HEK293T (cell line): ENCODE measurements around the gene PTCRA.

ENCODE experiments used
- CTCF ChIA-PET: fragments of 350-600 bp; formaldehyde crosslinking; extraction: SDS; loops from one replicate; lab custom pipeline; 2021; ENCODE audit warnings: antibody characterized with exemption, inconsistent platforms; lab: Yijun Ruan, JAX
- POLR2A ChIA-PET: fragments of 350-600 bp; formaldehyde crosslinking; extraction: SDS; loops from one replicate; lab custom pipeline; 2020; ENCODE audit warnings: antibody characterized with exemption, inconsistent platforms; lab: Yijun Ruan, JAX
- DNase-seq: peaks from one replicate; pipeline ENCODE4 v3.0.0; 2012; ENCODE audit warnings: mixed read lengths; ENCODE audit errors: extremely low spot score
- ARNT ChIP-seq: fragments of 450-650 bp; IDR thresholded peaks from 2 replicates; pipeline ENCODE4 v1.6.1; 2017; ENCODE audit warnings: mild to moderate bottlenecking
- BHLHE40 ChIP-seq: fragments of 450-650 bp; IDR thresholded peaks from 2 replicates; pipeline ENCODE4 v1.6.1; 2016; ENCODE audit warnings: mild to moderate bottlenecking, moderate library complexity, borderline replicate concordance
- CTBP1 ChIP-seq: fragments of 450-650 bp; IDR thresholded peaks from 2 replicates; pipeline ENCODE4 v1.6.1; 2016; ENCODE audit warnings: borderline replicate concordance
- ELF4 ChIP-seq: fragments of 450-650 bp; IDR thresholded peaks from 2 replicates; pipeline ENCODE4 v1.6.1; 2017; ENCODE audit warnings: antibody characterized with exemption
- FOXA1 ChIP-seq: fragments of 450-650 bp; IDR thresholded peaks from 2 replicates; pipeline ENCODE4 v1.6.1; 2016; ENCODE audit warnings: mild to moderate bottlenecking
- FOXK2 ChIP-seq: fragments of 450-650 bp; IDR thresholded peaks from 2 replicates; pipeline ENCODE4 v1.6.1; 2016; ENCODE audit warnings: mild to moderate bottlenecking
- FOXM1 ChIP-seq: fragments of 450-650 bp; IDR thresholded peaks from 2 replicates; pipeline ENCODE4 v1.6.1; 2017; ENCODE audit warnings: mild to moderate bottlenecking, borderline replicate concordance
- HDGF ChIP-seq: fragments of 450-650 bp; IDR thresholded peaks from 2 replicates; pipeline ENCODE4 v1.6.1; 2017; ENCODE audit warnings: antibody characterized with exemption, borderline replicate concordance
- L3MBTL2 ChIP-seq: fragments of 450-650 bp; conservative IDR thresholded peaks from 2 replicates; pipeline ENCODE4 v1.6.1; 2016; ENCODE audit warnings: mild to moderate bottlenecking
- LEF1 ChIP-seq: fragments of 450-650 bp; IDR thresholded peaks from 2 replicates; pipeline ENCODE4 v1.6.1; 2017; ENCODE audit warnings: mild to moderate bottlenecking, borderline replicate concordance
- NFRKB ChIP-seq: fragments of 450-650 bp; IDR thresholded peaks from 2 replicates; pipeline ENCODE4 v1.6.1; 2016; ENCODE audit warnings: mild to moderate bottlenecking, moderate library complexity
- SP1 ChIP-seq: fragments of 450-650 bp; IDR thresholded peaks from 2 replicates; pipeline ENCODE4 v1.6.1; 2017
- SUZ12 ChIP-seq: fragments of 450-650 bp; IDR thresholded peaks from 2 replicates; pipeline ENCODE4 v1.6.1; 2016; ENCODE audit warnings: mild to moderate bottlenecking
- TARDBP ChIP-seq: fragments of 450-650 bp; IDR thresholded peaks from 2 replicates; pipeline ENCODE4 v1.6.1; 2016
- ZNF384 ChIP-seq: fragments of 450-650 bp; IDR thresholded peaks from 2 replicates; pipeline ENCODE4 v1.6.1; 2016
- TF ChIP-seq, protein P1 (sequence below): fragments of 450-650 bp; IDR thresholded peaks from 2 replicates; pipeline ENCODE4 v1.6.1; 2016

Gene PTCRA

DNA sequence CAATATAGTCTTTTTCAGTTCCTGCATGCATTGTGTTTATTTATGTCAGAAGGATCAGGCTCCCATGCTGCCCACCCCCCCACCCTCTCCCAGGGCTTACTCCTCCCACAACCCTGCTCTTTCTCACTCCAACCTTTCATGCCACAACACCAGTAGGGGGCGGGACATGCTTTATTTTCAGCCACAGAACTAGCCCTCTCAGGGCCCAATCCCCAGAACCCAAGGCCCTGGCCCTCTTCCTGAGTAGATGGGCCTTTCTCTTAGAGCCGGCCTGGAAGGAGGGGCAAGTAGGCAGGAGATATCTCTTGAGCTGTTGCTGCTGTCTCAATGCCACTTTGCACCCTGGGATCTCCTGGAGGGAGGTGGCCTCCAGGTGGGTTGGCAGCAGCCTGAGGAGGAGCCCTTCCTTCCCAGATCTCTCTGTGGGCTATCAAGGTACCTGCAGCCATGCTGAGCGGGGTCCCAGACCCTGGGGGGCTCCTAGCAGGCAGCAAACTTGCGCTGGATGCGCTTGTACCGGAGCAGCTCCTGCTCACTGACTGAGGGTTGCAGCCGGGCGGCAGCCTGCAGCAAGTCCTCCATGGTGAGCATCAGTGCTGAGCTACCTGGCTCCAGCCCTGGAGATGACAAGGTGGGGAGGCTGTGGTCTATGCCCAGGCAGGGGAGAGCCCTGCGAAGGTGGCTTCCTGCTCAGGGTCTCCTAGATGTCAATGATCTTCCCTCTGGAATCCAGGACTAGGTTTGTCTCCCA lies 48.2 kb downstream of the PTCRA start:
- DNase-seq = peak; percentile 76
- CTCF ChIA-PET = interaction anchor here (0.8 to 1.1 kb wide), 2 partner anchors 11 to 179 kb away, joined by 3 read pairs; no protein-coding TSS in a partner anchor
- POLR2A ChIA-PET = interaction anchor here (1.4 to 2.5 kb wide), 4 partner anchors 15 to 50 kb away, joined by 3 to 22 read pairs (median 8); partner anchors contain the start of genes CNPY3, KLHDC3, MEA1 and PEX6
- TF ChIP-seq ELF4 (no peak), TARDBP (no peak), SUZ12 (no peak), FOXA1 (no peak), NFRKB (no peak), BHLHE40 (no peak), ARNT (no peak), L3MBTL2 (no peak), FOXK2 (no peak), HDGF (no peak), CTBP1 (no peak), SP1 (no peak), FOXM1 (no peak), LEF1 (no peak), ZNF384 (no peak)
- TF ChIP-seq, protein P1, sequence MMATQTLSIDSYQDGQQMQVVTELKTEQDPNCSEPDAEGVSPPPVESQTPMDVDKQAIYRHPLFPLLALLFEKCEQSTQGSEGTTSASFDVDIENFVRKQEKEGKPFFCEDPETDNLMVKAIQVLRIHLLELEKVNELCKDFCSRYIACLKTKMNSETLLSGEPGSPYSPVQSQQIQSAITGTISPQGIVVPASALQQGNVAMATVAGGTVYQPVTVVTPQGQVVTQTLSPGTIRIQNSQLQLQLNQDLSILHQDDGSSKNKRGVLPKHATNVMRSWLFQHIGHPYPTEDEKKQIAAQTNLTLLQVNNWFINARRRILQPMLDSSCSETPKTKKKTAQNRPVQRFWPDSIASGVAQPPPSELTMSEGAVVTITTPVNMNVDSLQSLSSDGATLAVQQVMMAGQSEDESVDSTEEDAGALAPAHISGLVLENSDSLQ = no peak

DNA sequence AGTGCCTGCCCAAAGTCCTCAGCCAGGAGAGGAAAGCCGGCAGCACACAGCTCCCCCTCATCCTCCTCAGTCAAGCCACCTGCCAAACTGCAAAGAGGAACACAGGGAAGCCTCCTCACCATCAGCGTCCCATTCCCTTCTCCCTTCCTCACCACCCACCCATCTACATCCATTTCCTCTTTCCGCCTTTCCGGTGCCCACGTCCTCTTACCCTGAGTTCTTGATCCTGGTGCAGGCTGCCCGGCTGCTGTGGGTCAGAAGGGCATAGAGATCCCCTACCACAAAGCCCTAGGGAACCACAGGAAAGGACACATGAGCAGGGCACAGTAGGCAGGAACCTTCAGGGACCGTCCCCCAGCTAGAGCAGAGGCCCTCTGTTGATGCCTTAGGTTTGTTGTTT lies 50.7 kb downstream of the PTCRA start:
- TF ChIP-seq LEF1 (no peak), FOXK2 (no peak), ARNT (no peak), FOXM1 (no peak), ELF4 (no peak), HDGF (no peak), BHLHE40 (no peak)
- CTCF ChIA-PET = no interaction called here
- DNase-seq = no peak
- POLR2A ChIA-PET = interaction anchor here (1.0 to 4.6 kb wide), 4 partner anchors 12 to 93 kb away, joined by 3 to 22 read pairs (median 12); partner anchors contain the start of genes KLC4, MRPL2 and PEX6

DNA sequence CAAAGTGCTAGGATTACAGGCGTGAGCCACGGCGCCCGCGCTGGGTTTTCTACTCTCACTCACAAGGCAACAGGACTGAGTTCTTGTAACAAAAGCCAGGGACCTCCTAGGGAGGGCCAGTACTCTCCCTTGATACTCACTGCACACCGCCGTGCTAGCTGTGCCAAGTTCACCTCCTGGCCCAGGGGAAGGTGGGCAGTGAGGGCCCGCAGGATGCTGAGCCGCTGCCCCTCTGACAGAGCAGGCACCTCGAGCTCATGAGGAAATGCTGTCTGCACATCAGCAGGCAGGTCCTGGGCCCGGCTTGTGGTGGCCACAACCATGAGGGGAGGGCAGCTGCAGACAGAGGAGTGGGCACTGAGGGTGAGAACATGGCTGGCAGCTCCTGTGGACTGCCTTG lies 51.4 kb downstream of the PTCRA start:
- no peak for TF ChIP-seq TARDBP
- TF ChIP-seq ARNT = no peak
- TF ChIP-seq BHLHE40 = no peak
- TF ChIP-seq L3MBTL2 = no peak
- no peak for TF ChIP-seq FOXA1
- TF ChIP-seq NFRKB = no peak
- TF ChIP-seq CTBP1 = no peak
- no peak for TF ChIP-seq HDGF
- TF ChIP-seq SUZ12 = no peak
- no peak for TF ChIP-seq SP1
- TF ChIP-seq ZNF384 = no peak
- TF ChIP-seq FOXM1 = no peak
- no peak for TF ChIP-seq FOXK2
- TF ChIP-seq, protein P1 = no peak
- no peak for TF ChIP-seq LEF1
- no peak for TF ChIP-seq ELF4
- CTCF ChIA-PET = interaction anchor here (0.6 kb wide), 1 partner anchor 1738 kb away, joined by 3 read pairs; no protein-coding TSS in a partner anchor
- no peak for DNase-seq
- POLR2A ChIA-PET = interaction anchor here (4.6 kb wide), 1 partner anchor 12 kb away, joined by 21 read pairs; the partner anchor contains the start of gene PEX6

DNA sequence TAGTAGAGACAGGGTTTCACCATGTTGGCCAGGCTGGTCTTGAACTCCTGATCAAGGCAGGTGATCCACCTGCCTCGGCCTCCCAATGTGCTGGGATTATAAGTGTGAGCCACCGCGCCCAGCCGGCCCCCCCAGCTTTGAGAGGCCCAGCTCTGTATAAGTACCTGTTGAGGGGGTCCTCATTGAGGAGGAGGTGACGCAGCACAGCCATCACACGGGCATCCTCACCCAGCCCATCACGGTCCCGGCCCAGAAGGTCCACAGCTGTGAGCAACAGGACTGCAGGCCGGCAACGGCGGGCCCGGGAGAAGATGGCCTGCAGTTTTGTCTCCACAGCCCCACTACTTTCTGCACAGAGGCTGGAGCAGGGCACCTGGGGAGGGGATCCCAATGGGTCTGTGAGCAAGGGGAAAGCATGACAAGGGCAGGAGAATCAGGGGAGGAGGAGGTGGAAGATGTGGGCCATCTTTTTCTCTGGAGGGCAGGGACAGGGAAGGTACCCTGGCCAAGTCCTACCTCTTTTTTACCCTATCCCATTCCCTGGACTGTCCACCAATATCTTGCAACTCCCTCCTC lies 52.4 kb downstream of the PTCRA start:
- no peak for TF ChIP-seq ELF4
- TF ChIP-seq NFRKB = no peak
- no peak for TF ChIP-seq SUZ12
- TF ChIP-seq BHLHE40 = no peak
- no peak for TF ChIP-seq SP1
- TF ChIP-seq FOXM1 = no peak
- TF ChIP-seq HDGF = no peak
- no peak for TF ChIP-seq CTBP1
- TF ChIP-seq, protein P1 = no peak
- TF ChIP-seq ZNF384 = no peak
- TF ChIP-seq TARDBP = no peak
- TF ChIP-seq FOXK2 = no peak
- no peak for TF ChIP-seq L3MBTL2
- DNase-seq = no peak
- ChIA-PET CTCF (no interaction called here), POLR2A (interaction anchor here (0.6 to 4.6 kb wide), 2 partner anchors 11 to 16 kb away, joined by 3 to 21 read pairs; partner anchors contain the start of genes PEX6 and PPP2R5D)

DNA sequence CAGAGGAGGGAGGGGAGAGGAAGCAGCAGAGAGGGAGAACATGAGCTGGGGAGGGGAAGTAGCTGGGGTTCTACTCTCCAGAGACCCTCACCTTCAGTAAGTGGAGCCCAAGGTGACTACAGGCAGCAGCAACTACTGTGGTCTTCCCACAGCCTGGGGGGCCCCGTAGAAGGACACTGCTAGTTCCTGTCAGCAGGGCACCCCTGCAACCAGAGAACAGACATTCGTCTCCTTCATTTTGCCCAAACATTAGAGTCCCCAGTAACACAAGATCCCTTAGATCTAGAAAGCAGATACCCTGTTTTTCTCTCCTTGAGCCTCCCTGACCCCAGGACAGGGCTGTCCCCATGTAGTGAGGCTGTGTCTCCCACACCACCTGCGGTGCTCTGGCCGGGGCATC lies 52.9 kb downstream of the PTCRA start:
- CTCF ChIA-PET = no interaction called here
- no peak for DNase-seq
- POLR2A ChIA-PET = interaction anchor here (0.6 to 4.6 kb wide), 2 partner anchors 10 to 15 kb away, joined by 3 to 21 read pairs; partner anchors contain the start of genes PEX6 and PPP2R5D
- TF ChIP-seq FOXK2 = no peak
- TF ChIP-seq ELF4 = no peak
- no peak for TF ChIP-seq ARNT
- TF ChIP-seq LEF1 = no peak
- TF ChIP-seq L3MBTL2 = no peak
- no peak for TF ChIP-seq TARDBP
- no peak for TF ChIP-seq HDGF
- TF ChIP-seq SUZ12 = no peak
- TF ChIP-seq CTBP1 = no peak
- TF ChIP-seq FOXA1 = no peak
- no peak for TF ChIP-seq SP1
- TF ChIP-seq, protein P1 = no peak
- no peak for TF ChIP-seq BHLHE40
- no peak for TF ChIP-seq FOXM1
- TF ChIP-seq NFRKB = no peak
- no peak for TF ChIP-seq ZNF384
